ENCODE measurements around the gene ZNF407. TPM values are rescaled to one million over a fixed set of nuclear protein-coding genes. Genes with fewer than 3 reads are reported as not detected.
"Not testable (repeated sequence)": the region's sequence is repeated elsewhere in the genome, so short reads cannot be mapped to it uniquely, and the experiment has no call there.

ZNF407 gene
- polyA plus RNA-seq, 1 donor = 5.8 TPM

DNA sequence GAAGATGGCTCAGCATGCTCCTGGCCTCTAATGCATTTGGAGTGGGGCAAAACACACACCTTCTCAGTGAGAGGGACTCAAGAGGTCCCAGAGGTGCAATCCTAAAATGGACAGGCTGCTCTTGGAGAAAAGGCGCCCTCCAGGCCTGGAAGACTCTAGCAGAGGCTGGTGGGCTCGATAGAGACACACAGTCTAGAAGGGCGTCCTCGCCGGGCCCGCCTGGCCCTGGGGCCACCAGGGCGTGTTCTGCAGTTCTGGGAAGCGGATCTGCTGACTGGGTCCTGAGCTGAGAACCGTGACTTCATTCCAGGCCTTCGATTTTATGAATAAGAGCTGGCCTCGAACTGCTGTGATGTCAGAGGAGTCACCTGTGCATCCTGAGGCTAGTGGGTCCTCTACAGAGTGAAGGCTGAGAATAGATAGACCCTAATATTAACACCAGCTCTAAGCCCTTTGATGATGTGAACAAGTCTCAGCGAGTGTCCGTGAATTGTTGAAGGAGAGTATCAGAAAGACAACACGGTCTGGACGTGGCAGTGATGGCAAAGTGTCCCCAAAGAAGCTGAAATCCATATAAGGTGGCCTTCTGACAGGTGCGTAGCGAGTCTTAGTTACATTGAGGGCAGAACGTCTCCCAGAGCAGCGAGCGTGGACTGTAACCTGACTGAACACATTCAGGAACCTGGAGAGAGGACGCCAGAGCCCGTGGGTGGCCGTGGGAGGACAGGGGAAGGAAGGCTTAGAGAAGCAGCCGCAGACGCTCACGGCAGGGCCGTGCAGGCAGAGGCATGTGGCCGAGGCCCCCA is 474.4 kb downstream of the ZNF407 start:
- DNase-seq (ENCODE audit: low read depth) = no peak

DNA sequence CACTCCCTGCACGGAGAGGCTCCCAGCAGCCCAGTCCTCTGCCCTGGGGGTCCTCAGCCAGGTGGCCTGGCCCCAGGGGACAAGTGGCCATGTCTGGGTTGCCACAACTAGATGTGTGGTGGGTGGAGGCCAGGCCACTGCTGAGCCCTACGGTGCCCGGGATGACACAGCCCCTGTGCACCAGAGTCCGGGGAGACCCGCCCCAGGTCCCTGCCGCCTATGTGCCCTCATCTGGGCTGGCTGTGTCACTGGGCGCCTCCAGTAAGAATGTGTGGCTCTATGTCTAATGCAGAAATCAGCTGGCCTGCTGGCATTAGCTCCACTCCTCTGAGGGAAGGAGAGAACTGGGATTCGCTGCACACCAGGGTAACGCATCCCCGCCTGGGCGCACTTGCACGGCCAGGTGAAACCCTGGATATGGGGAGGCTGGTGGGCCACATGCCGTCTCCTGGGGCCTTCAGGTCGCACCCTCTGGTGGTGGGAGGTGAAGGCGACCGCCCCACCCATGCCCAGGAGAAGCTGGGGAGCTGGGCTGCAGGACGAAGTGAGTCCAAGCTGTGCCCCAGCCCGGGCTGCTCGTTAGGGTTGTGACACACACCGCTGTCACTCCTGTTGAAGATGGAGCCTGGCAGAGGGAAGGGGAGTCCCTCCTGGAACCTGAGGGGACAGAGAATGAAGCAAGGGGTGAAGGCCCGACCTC is 475.2 kb downstream of the ZNF407 start:
- no peak for DNase-seq (ENCODE audit: low read depth)

DNA sequence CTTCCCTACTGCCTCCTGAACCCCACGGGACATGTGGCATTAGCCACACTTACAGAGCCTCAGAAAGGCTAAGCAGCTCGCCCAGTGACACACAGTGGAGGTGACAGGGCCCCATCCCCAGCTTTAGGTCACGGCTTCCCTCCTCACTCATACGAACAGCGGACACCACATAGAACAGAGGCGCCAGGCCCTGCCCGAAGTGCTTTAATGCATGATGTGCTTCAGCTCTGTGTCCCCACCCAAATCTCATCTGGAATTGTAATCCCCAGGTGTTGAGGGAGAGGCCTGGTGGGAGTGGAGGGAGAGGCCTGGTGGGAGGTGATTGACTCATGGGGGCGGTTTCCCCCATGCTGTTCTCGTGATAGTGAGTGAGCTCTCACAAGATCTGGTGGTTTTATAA is 476.0 kb downstream of the ZNF407 start:
- DNase-seq (ENCODE audit: low read depth) = no peak

- no peak for DNase-seq (ENCODE audit: low read depth)
Observed at GRCh38 chr18:75074196-75075015, 476.7 kb downstream of the ZNF407 start.

- no peak for DNase-seq (ENCODE audit: low read depth)
Observed at GRCh38 chr18:75075016-75075305, 477.3 kb downstream of the ZNF407 start.

DNA sequence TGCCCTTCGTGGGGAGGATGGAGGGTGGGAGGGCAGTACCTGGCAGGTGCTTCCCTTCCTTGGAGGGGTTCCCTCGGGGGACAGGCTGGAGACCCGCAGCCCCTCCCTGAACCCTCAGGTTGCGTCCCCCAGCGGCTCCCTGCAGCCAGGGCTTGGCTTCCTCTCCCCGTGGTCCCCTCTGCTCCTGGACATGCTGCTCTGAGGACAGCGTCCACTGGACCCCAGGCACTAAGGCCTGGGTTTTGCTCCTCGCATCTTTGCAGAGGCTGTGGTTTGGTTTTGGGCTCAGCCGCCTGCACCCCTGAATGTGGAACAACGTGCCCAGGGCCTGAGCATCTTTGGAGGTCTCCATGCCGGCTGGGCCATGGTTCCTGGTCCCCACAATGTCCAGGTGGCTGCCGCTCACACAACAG is 477.8 kb downstream of the ZNF407 start:
- no peak for DNase-seq (ENCODE audit: low read depth)

GRCh38 chr18:75076286-75076685 is 478.6 kb downstream of the ZNF407 start:
- no peak for DNase-seq (ENCODE audit: low read depth)

- DNase-seq (ENCODE audit: low read depth) = no peak
Observed at GRCh38 chr18:75081486-75081885, 483.8 kb downstream of the ZNF407 start.

DNA sequence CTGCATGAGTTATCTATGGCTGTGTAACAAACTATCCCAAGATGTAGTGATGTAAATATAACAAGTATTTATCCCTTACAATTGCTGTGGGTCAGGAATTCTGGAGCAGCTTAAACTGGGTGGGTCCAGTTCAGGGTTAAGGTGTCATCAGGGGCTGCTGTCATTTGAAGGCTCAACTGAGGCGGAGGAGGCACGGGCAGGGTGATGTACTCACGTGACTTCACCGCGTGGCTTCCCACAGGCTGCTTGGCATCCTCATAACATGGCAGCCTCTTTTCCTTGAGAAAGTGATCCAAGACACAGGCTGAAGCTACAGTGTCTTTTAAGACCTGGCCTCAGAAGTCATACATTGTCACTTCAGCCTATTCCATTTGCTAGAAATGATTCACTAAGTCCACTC is 485.5 kb downstream of the ZNF407 start:
- DNase-seq (ENCODE audit: low read depth) = no peak

GRCh38 chr18:75083761-75084160 is 486.1 kb downstream of the ZNF407 start:
- DNase-seq (ENCODE audit: low read depth) = no peak

DNA sequence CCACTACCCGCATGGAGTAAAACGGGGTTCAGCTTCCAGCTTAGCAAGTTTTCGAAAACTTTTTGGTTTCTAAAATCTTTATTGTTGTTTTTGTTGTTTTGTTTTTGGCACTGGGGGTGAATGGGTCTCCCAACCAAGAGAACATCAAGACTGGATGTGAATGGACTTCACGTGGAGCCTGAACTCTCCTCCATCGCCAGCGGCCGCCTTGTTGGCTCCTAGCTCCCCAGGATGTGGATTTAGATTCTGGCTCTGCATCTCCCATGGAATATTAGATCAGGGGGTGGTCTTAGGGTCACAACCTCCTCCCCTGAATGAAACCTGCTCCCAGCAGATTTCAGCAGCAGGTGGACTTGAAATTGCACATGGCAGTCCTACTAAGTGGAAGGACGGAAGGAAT is 488.0 kb downstream of the ZNF407 start:
- not testable (repeated sequence) for DNase-seq (ENCODE audit: low read depth)

DNA sequence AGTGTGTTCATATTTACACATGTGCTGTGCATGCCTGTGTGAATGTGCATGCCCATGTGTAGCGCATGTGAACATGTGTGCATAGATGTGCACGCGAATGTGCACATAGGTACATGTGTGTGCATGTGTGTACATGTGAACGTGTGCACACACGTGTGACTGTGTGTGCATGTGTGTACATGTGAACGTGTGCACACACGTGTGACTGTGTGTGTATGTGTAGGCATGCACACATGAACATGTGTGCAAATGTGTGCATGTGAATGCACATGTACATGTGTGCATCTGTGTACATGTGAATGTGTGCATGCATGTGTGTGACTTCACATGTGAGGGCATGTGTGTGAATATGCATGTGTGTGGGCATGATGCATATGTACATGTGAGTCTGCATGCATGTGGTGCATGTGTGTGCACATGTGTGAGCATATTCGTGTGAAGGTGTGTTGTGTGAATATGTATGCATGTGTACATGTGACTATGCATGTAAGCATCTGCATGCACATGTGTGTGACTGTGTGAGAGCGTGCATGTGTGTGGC is 488.9 kb downstream of the ZNF407 start:
- DNase-seq (ENCODE audit: low read depth) = no peak

DNA sequence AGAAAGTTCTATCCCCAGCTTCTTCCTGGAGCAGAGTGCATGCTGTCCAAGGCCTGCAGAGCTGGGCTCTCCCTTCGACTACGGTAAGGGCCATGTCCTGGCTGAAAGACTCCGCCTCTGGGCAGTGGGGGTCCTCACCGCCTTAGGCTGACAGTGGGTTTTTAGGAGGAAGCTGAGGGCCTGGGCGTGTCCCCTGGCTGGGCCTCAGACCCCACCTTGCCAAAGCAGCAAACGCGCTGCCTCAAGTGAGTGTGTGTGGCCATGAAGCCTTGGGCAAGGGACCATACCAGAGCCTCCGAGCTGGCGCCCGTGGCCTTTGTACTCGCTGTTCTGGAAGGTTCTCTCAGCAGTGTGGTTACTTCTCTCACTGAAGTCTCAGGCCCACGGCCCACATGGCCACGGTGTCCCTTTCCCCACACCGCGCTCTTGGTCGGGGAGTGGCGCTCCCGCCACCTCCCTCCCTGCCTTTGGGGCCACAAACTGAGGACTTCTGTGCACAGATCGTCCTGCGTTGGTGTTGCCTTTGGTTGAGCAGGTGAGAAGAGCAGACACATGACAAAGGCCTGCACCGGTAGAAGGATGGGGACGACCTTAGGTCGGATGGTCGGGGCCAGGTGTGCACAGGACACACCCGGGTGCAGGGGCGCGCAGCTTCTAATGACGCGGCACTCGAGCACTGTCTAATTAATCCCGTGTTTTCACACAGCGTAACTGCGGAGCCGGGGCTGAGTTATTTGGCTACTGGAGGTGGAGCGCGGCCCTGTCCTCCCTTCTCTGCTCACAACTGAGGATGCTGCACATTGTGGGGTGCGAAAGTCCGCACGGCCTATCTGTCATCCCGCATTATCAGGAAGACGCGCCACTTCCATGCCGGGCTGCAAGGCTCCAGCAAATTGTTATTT is 489.7 kb downstream of the ZNF407 start:
- DNase-seq (ENCODE audit: low read depth) = no peak

DNA sequence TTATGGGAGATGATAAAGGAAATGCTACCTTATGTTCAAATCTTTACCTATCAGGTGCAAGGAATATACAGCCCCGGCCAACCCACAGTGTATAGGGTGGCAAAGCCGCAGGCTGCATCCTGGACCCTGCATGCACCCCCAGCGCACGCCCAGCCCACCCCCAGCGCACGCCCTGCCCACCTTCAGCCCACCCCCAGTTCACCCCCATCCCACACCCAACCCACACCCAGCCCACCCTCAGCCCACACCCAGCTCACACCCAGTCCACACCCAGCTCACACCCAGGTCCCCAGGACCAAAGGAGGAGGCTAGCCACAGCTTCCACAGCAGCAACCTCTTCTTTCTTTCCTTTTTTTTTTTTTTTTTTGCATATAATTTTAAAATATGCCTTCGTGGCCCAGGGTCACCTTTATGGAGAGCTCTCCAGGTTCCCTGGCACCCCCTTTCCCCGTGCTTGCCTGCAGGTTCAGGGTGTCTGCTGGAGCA is 490.4 kb downstream of the ZNF407 start:
- no peak for DNase-seq (ENCODE audit: low read depth)

DNA sequence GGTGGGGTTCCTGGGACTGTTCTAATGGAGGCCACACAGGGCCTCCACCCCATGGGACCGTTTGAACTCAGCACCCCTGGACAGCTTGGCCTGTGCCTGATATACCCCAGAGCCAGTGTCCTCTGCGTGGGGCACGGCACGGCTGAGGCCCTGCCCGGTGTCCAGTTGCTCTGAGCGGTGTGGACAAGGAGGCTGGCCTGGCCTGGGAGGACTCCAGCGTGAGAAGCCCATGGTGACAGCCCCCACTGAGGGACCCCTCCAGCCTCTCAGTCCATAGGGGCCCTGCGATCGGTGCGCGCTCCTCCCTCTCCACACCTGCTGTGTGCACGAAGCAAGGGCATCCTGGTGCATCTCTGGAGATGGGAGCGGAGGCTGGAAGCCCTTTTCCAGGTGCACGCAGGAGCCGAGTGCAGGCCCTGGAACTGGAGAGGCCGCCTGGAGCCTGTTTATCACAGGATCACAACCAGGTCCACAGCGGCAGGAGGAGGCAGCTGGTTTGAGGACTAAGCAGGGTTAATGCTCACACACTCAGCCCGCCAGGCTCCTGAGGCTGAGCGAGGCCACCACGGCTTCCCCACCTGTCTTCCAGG is 491.0 kb downstream of the ZNF407 start:
- no peak for DNase-seq (ENCODE audit: low read depth)

DNA sequence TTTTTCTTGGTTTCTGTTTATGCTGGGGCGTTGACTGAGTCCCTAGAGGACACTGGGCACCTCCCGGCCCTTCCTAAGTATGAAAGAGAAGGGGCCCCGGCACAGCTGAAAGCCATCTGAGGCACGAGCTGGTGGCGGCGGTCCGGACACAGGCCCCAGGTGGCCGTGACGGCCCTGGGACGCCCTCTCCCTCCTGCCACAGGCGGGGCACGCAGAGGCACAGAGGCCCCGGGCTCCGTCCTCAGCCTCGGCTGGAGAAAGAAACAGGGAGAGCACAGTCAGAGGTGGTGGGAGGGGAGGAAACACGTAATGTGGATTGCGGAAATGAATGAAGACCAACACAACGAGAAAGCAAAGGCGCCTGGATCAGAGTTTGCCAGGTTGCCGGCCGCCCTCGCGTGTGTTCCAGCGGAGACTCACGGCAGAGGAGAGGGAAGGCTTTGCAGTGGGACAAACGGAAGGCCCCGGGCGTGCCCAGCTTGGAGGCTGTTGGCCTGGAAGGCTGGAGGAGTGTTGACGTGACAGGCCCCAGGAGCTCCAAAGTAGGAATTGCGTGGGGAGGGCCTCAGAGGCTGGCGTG is 492.2 kb downstream of the ZNF407 start:
- no peak for DNase-seq (ENCODE audit: low read depth)

- DNase-seq (ENCODE audit: low read depth) = no peak
Observed at GRCh38 chr18:75090336-75090735, 492.7 kb downstream of the ZNF407 start.

DNA sequence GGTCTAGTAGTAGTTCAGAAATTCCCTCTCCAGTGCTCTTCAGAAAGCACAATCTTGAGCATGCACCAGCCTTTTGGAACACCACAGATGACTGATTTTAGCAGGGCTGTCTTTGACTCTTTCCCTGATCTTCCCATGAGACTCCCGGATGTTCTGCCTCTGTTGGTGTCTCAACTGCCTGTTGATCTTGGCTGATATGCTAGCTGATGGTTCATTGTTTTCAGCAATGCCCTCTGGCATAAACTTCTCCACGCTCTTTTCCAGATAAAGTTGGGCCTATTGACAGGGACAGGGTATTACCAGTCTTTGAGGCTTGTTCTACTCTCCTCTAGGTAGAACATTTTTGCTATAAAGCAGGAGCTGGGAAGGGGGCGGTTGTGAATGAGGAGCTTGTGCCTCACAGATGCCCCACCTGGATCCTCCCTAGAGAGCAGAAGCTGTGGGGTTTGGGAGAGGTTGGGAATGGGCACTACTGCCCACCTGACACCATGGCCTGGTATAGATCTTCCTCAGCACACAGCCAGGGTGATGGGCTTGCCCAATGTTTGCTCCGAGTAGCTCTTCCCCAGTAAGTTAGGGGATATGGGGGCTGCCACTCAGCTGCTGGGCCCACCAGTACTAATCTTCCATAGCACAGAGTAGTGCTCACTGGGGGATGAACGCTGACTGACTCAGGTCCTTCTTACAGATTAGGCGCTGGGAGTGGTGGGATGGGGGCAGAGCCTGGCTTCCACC is 500.0 kb downstream of the ZNF407 start:
- no peak for DNase-seq (ENCODE audit: low read depth)

- DNase-seq (ENCODE audit: low read depth) = no peak
Observed at GRCh38 chr18:75100832-75101630, 503.4 kb downstream of the ZNF407 start.

Measured in forelimb muscle (tissue), 1 donor.